ENCODE data around the gene MRPL49. TPM values are rescaled to one million over a fixed set of nuclear protein-coding genes. Genes with fewer than 3 reads are reported as not detected.
"Not testable (repeated sequence)": the region's sequence is repeated elsewhere in the genome, so short reads cannot be mapped to it uniquely, and the experiment has no call there.

The MRPL49 gene
- total and polyA plus RNA-seq, 8 donors, result 39.3 to 47.2 (median 43.7) TPM

DNA sequence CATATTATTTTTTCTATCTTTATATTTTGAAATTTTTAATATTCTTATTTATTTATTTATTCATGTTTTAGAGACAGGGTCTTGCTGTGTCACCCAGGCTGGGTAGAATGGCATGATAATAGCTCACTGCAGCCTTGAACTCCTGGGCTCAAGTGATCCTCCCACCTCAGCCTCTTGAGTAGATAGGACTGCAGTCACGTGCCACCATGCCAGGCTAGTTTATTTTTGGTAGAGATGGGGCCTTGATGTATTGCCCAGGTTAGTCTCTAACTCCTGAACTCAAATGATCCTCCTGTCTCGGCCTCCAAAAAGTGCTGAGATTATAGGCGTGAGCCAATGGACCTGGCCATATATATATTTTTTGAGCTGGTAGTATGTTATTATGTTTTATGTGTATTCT is 45.5 kb downstream of the MRPL49 start:
- intact Hi-C loops (cut with DNase I), result no loop called here
- Histone ChIP-seq H3K4me1 (no peaks in the 10 kb centered on the region), H3K27ac (no peak overlapping the region), H3K4me3 (no peak overlapping the region), H3K36me3 (no peaks in the 10 kb centered on the region), H3K9me3 (no peaks in the 10 kb centered on the region), H3K27me3 (no peaks in the 10 kb centered on the region)
- no peak for DNase-seq
- TF ChIP-seq, protein P1, sequence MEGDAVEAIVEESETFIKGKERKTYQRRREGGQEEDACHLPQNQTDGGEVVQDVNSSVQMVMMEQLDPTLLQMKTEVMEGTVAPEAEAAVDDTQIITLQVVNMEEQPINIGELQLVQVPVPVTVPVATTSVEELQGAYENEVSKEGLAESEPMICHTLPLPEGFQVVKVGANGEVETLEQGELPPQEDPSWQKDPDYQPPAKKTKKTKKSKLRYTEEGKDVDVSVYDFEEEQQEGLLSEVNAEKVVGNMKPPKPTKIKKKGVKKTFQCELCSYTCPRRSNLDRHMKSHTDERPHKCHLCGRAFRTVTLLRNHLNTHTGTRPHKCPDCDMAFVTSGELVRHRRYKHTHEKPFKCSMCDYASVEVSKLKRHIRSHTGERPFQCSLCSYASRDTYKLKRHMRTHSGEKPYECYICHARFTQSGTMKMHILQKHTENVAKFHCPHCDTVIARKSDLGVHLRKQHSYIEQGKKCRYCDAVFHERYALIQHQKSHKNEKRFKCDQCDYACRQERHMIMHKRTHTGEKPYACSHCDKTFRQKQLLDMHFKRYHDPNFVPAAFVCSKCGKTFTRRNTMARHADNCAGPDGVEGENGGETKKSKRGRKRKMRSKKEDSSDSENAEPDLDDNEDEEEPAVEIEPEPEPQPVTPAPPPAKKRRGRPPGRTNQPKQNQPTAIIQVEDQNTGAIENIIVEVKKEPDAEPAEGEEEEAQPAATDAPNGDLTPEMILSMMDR (IDR thresholded peaks at IDR 0.05), result no peak
- ATAC-seq, result no peak

DNA sequence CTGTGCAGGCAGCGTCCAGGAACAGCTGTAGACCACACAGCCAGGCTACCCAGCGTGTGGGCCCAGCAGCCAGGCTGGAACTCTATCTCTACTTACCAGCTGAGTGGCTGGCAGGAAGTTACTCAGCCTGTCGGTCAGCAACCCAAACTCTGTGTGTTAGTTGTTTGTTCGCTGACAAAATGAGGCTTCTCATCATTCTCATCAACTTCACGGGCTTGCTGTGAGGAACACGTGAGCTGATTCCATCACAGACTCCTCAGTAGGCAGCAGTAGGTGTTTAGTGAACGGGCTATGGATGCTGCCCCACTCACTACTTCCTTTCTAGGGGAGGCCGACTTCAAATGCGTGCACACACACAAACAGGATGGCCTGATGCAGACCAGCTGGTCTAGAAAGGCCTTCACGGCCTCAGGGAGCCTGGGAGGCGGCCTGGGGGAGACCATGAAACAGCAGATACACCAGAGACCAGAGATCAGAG is 47.1 kb downstream of the MRPL49 start:
- ATAC-seq (no peak), DNase-seq (no peak)
- Histone ChIP-seq H3K27me3 (no peaks in the 10 kb centered on the region), H3K4me3 (no peak overlapping the region), H3K27ac (no peak overlapping the region), H3K36me3 (no peaks in the 10 kb centered on the region), H3K9me3 (no peaks in the 10 kb centered on the region), H3K4me1 (no peaks in the 10 kb centered on the region)
- intact Hi-C loops (cut with DNase I), result no loop called here
- TF ChIP-seq, protein P1 (IDR thresholded peaks at IDR 0.05), result no peak

- TF ChIP-seq, protein P1 (IDR thresholded peaks at IDR 0.05), result no peak
- no peak within 1 kb of the TSS for H3K4me3 ChIP-seq
- H3K9me3 ChIP-seq, result no peaks in the 10 kb centered on the region
- H3K36me3 ChIP-seq, result no peaks in the 10 kb centered on the region
- no peaks in the 10 kb centered on the region for H3K27me3 ChIP-seq
- H3K27ac ChIP-seq, result no peak within 1 kb of the TSS
- H3K4me1 ChIP-seq, result no peaks in the 10 kb centered on the region
- intact Hi-C loops (cut with DNase I), result no loop called here
- ATAC-seq, result no peak
- no peak for DNase-seq
Measured at GRCh38 chr11:65170058-65170534, 48.0 kb downstream of the MRPL49 start, which contains the start of gene SPDYC. TSS of gene SPDYC (plus strand) at chr11:65170233. CDS start at chr11:65171358, 1,125 bp downstream.

GRCh38 chr11:65172600-65172999 is 50.5 kb downstream of the MRPL49 start:
- no peaks in the 10 kb centered on the region for H3K9me3 ChIP-seq
- TF ChIP-seq, protein P1 (IDR thresholded peaks at IDR 0.05), result no peak
- DNase-seq, result no peak
- H3K27ac ChIP-seq, result no peak overlapping the region
- no peak for ATAC-seq
- no peak overlapping the region for H3K4me3 ChIP-seq
- H3K27me3 ChIP-seq, result no peaks in the 10 kb centered on the region
- intact Hi-C loops (cut with DNase I), result no loop called here
- H3K4me1 ChIP-seq, result no peaks in the 10 kb centered on the region
- no peaks in the 10 kb centered on the region for H3K36me3 ChIP-seq

DNA sequence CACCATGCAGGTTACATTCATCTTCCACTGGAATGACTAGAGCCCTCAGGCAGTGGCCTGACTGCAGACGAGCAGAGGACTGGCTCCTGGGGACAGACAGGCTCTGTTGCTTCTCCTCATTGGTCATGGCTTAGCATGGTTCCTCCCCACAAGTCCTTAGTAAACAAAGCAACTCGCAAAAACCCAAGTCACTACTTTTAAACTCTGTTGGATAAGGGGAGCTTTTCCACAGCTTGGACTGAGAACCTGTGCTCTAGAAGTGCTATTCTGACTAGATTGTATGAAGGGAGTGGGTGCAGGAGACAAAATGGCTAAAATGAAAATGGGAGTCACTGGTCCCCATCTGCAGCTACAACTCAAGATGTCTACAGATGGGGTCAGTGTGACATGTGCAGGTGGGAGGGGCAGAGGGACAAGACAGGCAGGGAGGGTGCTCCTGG is 52.5 kb downstream of the MRPL49 start:
- H3K27me3 ChIP-seq; H3K27ac ChIP-seq; intact Hi-C loops (cut with DNase I); H3K4me1 ChIP-seq; H3K9me3 ChIP-seq; DNase-seq; H3K4me3 ChIP-seq; ATAC-seq; H3K36me3 ChIP-seq: not testable (repeated sequence)

Small RNA genes within 50 kb of the gene (microRNA-seq; reads per million reads assigned to microRNA genes)
- gene MIR6751, result 0.17 to 0.96 reads per million in 2 donors

Other genes with a start within 250 kb of the MRPL49 start
- gene EHD1, start 243.7 kb upstream of the MRPL49 start, total RNA-seq, result 100 to 1,000 TPM in 1 of 2 donors, 10 to 100 TPM in 1; 73.0 to 153 TPM
- 10 to 100 TPM; 44.7 to 63.8 (median 52.9) TPM for gene EHD1, start 243.7 kb upstream of the MRPL49 start, polyA plus RNA-seq (ENCODE audit: insufficient read length in 6 of 6)
- 10 to 100 TPM; 21.9 to 23.5 TPM for gene ATG2A, start 205.1 kb upstream of the MRPL49 start, total RNA-seq
- gene ATG2A, start 205.1 kb upstream of the MRPL49 start, polyA plus RNA-seq (ENCODE audit: insufficient read length in 6 of 6), result 10 to 100 TPM; 14.2 to 21.1 (median 17.5) TPM
- gene PPP2R5B, start 197.6 kb upstream of the MRPL49 start, total RNA-seq, result 10 to 100 TPM; 24.4 to 29.9 TPM
- 10 to 100 TPM; 12.1 to 14.4 (median 13.5) TPM for gene PPP2R5B, start 197.6 kb upstream of the MRPL49 start, polyA plus RNA-seq (ENCODE audit: insufficient read length in 6 of 6)
- gene GPHA2, start 186.4 kb upstream of the MRPL49 start, total RNA-seq, result not detected
- gene GPHA2, start 186.4 kb upstream of the MRPL49 start, polyA plus RNA-seq (ENCODE audit: insufficient read length in 6 of 6), result under 1 TPM in 3 of 6 donors, not detected in 3; 0.25 to 0.60 (median 0.49) TPM
- not detected for gene MAJIN, start 150.2 kb upstream of the MRPL49 start, total RNA-seq
- gene MAJIN, start 150.2 kb upstream of the MRPL49 start, polyA plus RNA-seq (ENCODE audit: insufficient read length in 6 of 6), result under 1 TPM in 2 of 6 donors, not detected in 4; 0.11 to 0.14 TPM
- 1 to 10 TPM; 3.2 to 8.1 TPM for gene BATF2, start 125.3 kb upstream of the MRPL49 start, total RNA-seq
- 1 to 10 TPM; 2.6 to 3.7 (median 3.5) TPM for gene BATF2, start 125.3 kb upstream of the MRPL49 start, polyA plus RNA-seq (ENCODE audit: insufficient read length in 6 of 6)
- gene ARL2, start 108.2 kb upstream of the MRPL49 start, total RNA-seq, result 10 to 100 TPM; 85.3 to 89.9 TPM
- gene ARL2, start 108.2 kb upstream of the MRPL49 start, polyA plus RNA-seq (ENCODE audit: insufficient read length in 6 of 6), result 10 to 100 TPM; 42.2 to 58.3 (median 48.1) TPM
- 10 to 100 TPM; 22.6 to 27.4 TPM for gene SNX15, start 94.9 kb upstream of the MRPL49 start, total RNA-seq
- 10 to 100 TPM; 22.0 to 26.3 (median 23.3) TPM for gene SNX15, start 94.9 kb upstream of the MRPL49 start, polyA plus RNA-seq (ENCODE audit: insufficient read length in 6 of 6)
- 10 to 100 TPM; 13.2 to 15.4 TPM for gene SAC3D1, start 81.1 kb upstream of the MRPL49 start, total RNA-seq
- gene SAC3D1, start 81.1 kb upstream of the MRPL49 start, polyA plus RNA-seq (ENCODE audit: insufficient read length in 6 of 6), result 10 to 100 TPM in 4 of 6 donors, 1 to 10 TPM in 2; 8.9 to 14.0 (median 11.1) TPM
- gene NAALADL1, start 63.8 kb upstream of the MRPL49 start, total RNA-seq, result 10 to 100 TPM in 1 of 2 donors, 1 to 10 TPM in 1; 8.5 to 10.4 TPM
- 10 to 100 TPM; 11.5 to 20.7 (median 15.4) TPM for gene NAALADL1, start 63.8 kb upstream of the MRPL49 start, polyA plus RNA-seq (ENCODE audit: insufficient read length in 6 of 6)
- 10 to 100 TPM in 1 of 2 donors, 1 to 10 TPM in 1; 7.1 to 11.3 TPM for gene CDCA5, start 38.3 kb upstream of the MRPL49 start, total RNA-seq
- gene CDCA5, start 38.3 kb upstream of the MRPL49 start, polyA plus RNA-seq (ENCODE audit: insufficient read length in 6 of 6), result 10 to 100 TPM; 12.7 to 27.9 (median 17.1) TPM
- 10 to 100 TPM; 32.6 to 36.4 TPM for gene ZFPL1, start 38.1 kb upstream of the MRPL49 start, total RNA-seq
- 10 to 100 TPM; 24.9 to 30.4 (median 27.7) TPM for gene ZFPL1, start 38.1 kb upstream of the MRPL49 start, polyA plus RNA-seq (ENCODE audit: insufficient read length in 6 of 6)
- 10 to 100 TPM; 79.4 to 86.8 TPM for gene VPS51, start 26.1 kb upstream of the MRPL49 start, total RNA-seq
- 100 to 1,000 TPM in 4 of 6 donors, 10 to 100 TPM in 2; 97.2 to 143 (median 118) TPM for gene VPS51, start 26.1 kb upstream of the MRPL49 start, polyA plus RNA-seq (ENCODE audit: insufficient read length in 6 of 6)
- 10 to 100 TPM; 37.1 to 41.0 TPM for gene TM7SF2, start 10.4 kb upstream of the MRPL49 start, total RNA-seq
- 10 to 100 TPM; 16.1 to 25.5 (median 21.5) TPM for gene TM7SF2, start 10.4 kb upstream of the MRPL49 start, polyA plus RNA-seq (ENCODE audit: insufficient read length in 6 of 6)
- 10 to 100 TPM in 1 of 2 donors, 1 to 10 TPM in 1; 8.0 to 10.6 TPM for gene ZNHIT2, start 4.6 kb upstream of the MRPL49 start, total RNA-seq
- 1 to 10 TPM; 3.1 to 6.2 (median 4.9) TPM for gene ZNHIT2, start 4.6 kb upstream of the MRPL49 start, polyA plus RNA-seq (ENCODE audit: insufficient read length in 6 of 6)
- 100 to 1,000 TPM; 621 to 685 TPM for gene FAU, start 187 bp upstream of the MRPL49 start, total RNA-seq
- 1,000 to 10,000 TPM in 1 of 6 donors, 100 to 1,000 TPM in 5; 705 to 1,036 (median 867) TPM for gene FAU, start 187 bp upstream of the MRPL49 start, polyA plus RNA-seq (ENCODE audit: insufficient read length in 6 of 6)
- 10 to 100 TPM; 63.5 to 74.5 TPM for gene SYVN1, start 12.2 kb downstream of the MRPL49 start, total RNA-seq
- 10 to 100 TPM; 37.2 to 53.4 (median 45.2) TPM for gene SYVN1, start 12.2 kb downstream of the MRPL49 start, polyA plus RNA-seq (ENCODE audit: insufficient read length in 6 of 6)
- gene SPDYC, start 47.9 kb downstream of the MRPL49 start, total RNA-seq, result not detected
- gene SPDYC, start 47.9 kb downstream of the MRPL49 start, polyA plus RNA-seq (ENCODE audit: insufficient read length in 6 of 6), result not detected
- gene CAPN1, start 59.6 kb downstream of the MRPL49 start, total RNA-seq, result 100 to 1,000 TPM; 232 to 248 TPM
- 100 to 1,000 TPM in 1 of 6 donors, 10 to 100 TPM in 5; 80.5 to 100 (median 86.0) TPM for gene CAPN1, start 59.6 kb downstream of the MRPL49 start, polyA plus RNA-seq (ENCODE audit: insufficient read length in 6 of 6)
- gene POLA2, start 139.6 kb downstream of the MRPL49 start, total RNA-seq, result 10 to 100 TPM in 1 of 2 donors, 1 to 10 TPM in 1; 9.4 to 19.2 TPM
- 10 to 100 TPM; 19.3 to 30.2 (median 22.7) TPM for gene POLA2, start 139.6 kb downstream of the MRPL49 start, polyA plus RNA-seq (ENCODE audit: insufficient read length in 6 of 6)
- 10 to 100 TPM; 11.6 to 18.5 TPM for gene CDC42EP2, start 192.5 kb downstream of the MRPL49 start, total RNA-seq
- 10 to 100 TPM in 1 of 6 donors, 1 to 10 TPM in 5; 4.6 to 12.5 (median 8.5) TPM for gene CDC42EP2, start 192.5 kb downstream of the MRPL49 start, polyA plus RNA-seq (ENCODE audit: insufficient read length in 6 of 6)
- gene DPF2, start 211.5 kb downstream of the MRPL49 start, total RNA-seq, result 10 to 100 TPM; 47.4 to 51.4 TPM
- 10 to 100 TPM; 85.0 to 94.8 (median 92.4) TPM for gene DPF2, start 211.5 kb downstream of the MRPL49 start, polyA plus RNA-seq (ENCODE audit: insufficient read length in 6 of 6)
- gene TIGD3, start 232.4 kb downstream of the MRPL49 start, total RNA-seq, result under 1 TPM; 0.21 to 0.32 TPM
- gene TIGD3, start 232.4 kb downstream of the MRPL49 start, polyA plus RNA-seq (ENCODE audit: insufficient read length in 6 of 6), result under 1 TPM in 5 of 6 donors, not detected in 1; 0.14 to 0.39 (median 0.24) TPM

All from left lung (tissue), 10 donors.